Measurements from ENCODE around the gene ZNF106.

The ZNF106 gene

DNA sequence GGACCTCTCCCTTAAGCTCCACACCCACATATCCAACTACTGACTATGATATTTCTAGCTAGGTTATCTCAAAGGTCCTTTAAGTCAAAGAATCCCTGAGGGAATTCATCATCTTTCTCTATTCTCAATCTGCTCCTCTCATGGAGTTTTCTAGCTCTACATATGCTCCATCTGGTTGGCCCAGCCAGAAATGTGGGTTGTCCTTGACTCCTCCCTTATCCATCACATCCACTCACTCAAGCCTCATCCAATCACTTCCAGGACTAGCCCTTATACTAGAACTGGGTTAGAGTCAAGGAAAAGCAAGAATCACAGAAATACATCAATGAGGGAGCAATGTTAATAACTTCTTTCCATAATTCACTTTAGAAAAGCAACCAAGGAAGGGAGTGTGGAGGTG is 45.4 kb downstream of the ZNF106 start:
- Histone ChIP-seq H2BK120ac (ENCODE audit: insufficient read depth, low read length, poor library complexity) (no peak overlapping the region), H3K79me2 (ENCODE audit: control insufficient read depth, insufficient read depth, low read length, poor library complexity) (no peaks in the 10 kb centered on the region), H2BK5ac (ENCODE audit: low read depth, low read length, poor library complexity) (no peak overlapping the region), H3K23ac (ENCODE audit: low read length) (no peak overlapping the region), H2BK12ac (ENCODE audit: low read length) (no peak overlapping the region), H3K14ac (ENCODE audit: low read length) (no peak overlapping the region), H4K12ac (ENCODE audit: low read depth, low read length) (no peak overlapping the region), H3K79me1 (ENCODE audit: low read length) (no peaks in the 10 kb centered on the region), H3K9me3 (ENCODE audit: insufficient read depth, low read depth, low read length) (no peaks in the 10 kb centered on the region), H2AFZ (ENCODE audit: insufficient read depth, low read length, poor library complexity) (no peak overlapping the region), H3K36me3 (ENCODE audit: control insufficient read depth in 1 of 2, insufficient read depth in 2 of 2, low read length in 2 of 2) (peaks cover 11 to 22% of the 10 kb centered on the region in 2 experiments), H3K4me2 (ENCODE audit: low read length) (no peak overlapping the region), H3K4ac (ENCODE audit: low read depth, low read length) (no peak overlapping the region), H4K8ac (ENCODE audit: low read depth, low read length) (no peak overlapping the region), H2AK5ac (ENCODE audit: low read length) (no peak overlapping the region), H4K91ac (ENCODE audit: low read depth, low read length) (no peak overlapping the region), H3K27ac (ENCODE audit: low read depth, low read length) (no peak overlapping the region), H3K9ac (ENCODE audit: low read length) (no peak overlapping the region), H3K4me1 (ENCODE audit: control insufficient read depth in 1 of 2, insufficient read depth in 2 of 2, low read length in 2 of 2) (no peaks in the 10 kb centered on the region), H3K27me3 (ENCODE audit: insufficient read depth, low read length) (no peaks in the 10 kb centered on the region), H3K4me3 (ENCODE audit: low read depth, low read length) (no peak overlapping the region), H3K18ac (ENCODE audit: low read length) (no peak overlapping the region)
- DNase-seq, result no peak

DNA sequence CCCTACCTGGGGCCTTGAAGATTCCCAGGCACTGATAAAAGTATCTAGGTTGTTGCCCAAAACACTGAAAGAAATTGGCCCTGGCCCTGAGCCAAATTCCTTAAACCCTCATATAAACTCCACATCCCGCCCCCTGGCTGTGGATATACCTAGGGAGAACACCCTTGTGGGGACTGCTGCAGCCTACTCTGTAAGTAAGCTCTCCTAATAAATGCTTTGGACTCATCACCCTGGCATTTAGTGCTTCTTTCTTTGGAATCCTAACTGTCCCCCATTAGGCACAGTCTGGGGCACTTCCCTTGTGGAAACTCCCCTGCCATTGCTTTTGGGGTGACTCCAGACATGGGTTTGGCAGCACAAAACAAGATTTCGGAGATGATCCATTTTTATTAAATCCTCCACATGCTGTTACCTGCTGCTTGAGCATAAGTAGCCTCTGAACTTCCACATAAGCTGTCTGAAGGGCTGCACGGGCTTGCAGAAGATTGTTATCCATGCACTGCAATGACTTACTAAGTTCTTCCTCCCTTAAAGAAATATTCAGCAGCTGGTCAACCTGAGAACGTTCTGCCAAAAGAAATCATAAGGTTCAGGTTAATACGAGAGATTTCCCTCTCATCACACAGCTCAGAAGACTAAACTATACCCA is 46.4 kb downstream of the ZNF106 start:
- Histone ChIP-seq H3K4me1 (ENCODE audit: control insufficient read depth in 1 of 2, insufficient read depth in 2 of 2, low read length in 2 of 2) (no peaks in the 10 kb centered on the region), H3K4me2 (ENCODE audit: low read length) (no peak overlapping the region), H4K12ac (ENCODE audit: low read depth, low read length) (no peak overlapping the region), H3K14ac (ENCODE audit: low read length) (no peak overlapping the region), H2BK12ac (ENCODE audit: low read length) (no peak overlapping the region), H3K9ac (ENCODE audit: low read length) (no peak overlapping the region), H3K18ac (ENCODE audit: low read length) (no peak overlapping the region), H4K8ac (ENCODE audit: low read depth, low read length) (no peak overlapping the region), H3K9me3 (ENCODE audit: insufficient read depth, low read depth, low read length) (no peaks in the 10 kb centered on the region), H3K27ac (ENCODE audit: low read depth, low read length) (no peak overlapping the region), H3K79me1 (ENCODE audit: low read length) (no peaks in the 10 kb centered on the region), H3K36me3 (ENCODE audit: control insufficient read depth in 1 of 2, insufficient read depth in 2 of 2, low read length in 2 of 2) (peaks cover 11 to 15% of the 10 kb centered on the region in 2 experiments), H2AK5ac (ENCODE audit: low read length) (no peak overlapping the region), H3K79me2 (ENCODE audit: control insufficient read depth, insufficient read depth, low read length, poor library complexity) (no peaks in the 10 kb centered on the region), H2BK5ac (ENCODE audit: low read depth, low read length, poor library complexity) (no peak overlapping the region), H3K4ac (ENCODE audit: low read depth, low read length) (no peak overlapping the region), H2BK120ac (ENCODE audit: insufficient read depth, low read length, poor library complexity) (no peak overlapping the region), H4K91ac (ENCODE audit: low read depth, low read length) (no peak overlapping the region), H3K27me3 (ENCODE audit: insufficient read depth, low read length) (no peaks in the 10 kb centered on the region), H2AFZ (ENCODE audit: insufficient read depth, low read length, poor library complexity) (no peak overlapping the region), H3K4me3 (ENCODE audit: low read depth, low read length) (no peak overlapping the region), H3K23ac (ENCODE audit: low read length) (no peak overlapping the region)
- no peak for DNase-seq
- WGBS (ENCODE audit: extremely low coverage, insufficient coverage, insufficient read length), result no CpG with 5 or more reads among the region's 5 CpGs

GRCh38 chr15:42427429-42428223 is 63.3 kb downstream of the ZNF106 start:
- Histone ChIP-seq H3K79me2 (ENCODE audit: control insufficient read depth, insufficient read depth, low read length, poor library complexity) (no peaks in the 10 kb centered on the region), H3K27ac (ENCODE audit: low read depth, low read length) (no peak overlapping the region), H3K9ac (ENCODE audit: low read length) (no peak overlapping the region), H2BK12ac (ENCODE audit: low read length) (no peak overlapping the region), H3K4me3 (ENCODE audit: low read depth, low read length) (no peak overlapping the region), H3K27me3 (ENCODE audit: insufficient read depth, low read length) (no peaks in the 10 kb centered on the region), H3K79me1 (ENCODE audit: low read length) (no peaks in the 10 kb centered on the region), H2BK5ac (ENCODE audit: low read depth, low read length, poor library complexity) (no peak overlapping the region), H3K23ac (ENCODE audit: low read length) (no peak overlapping the region), H3K36me3 (ENCODE audit: control insufficient read depth in 1 of 2, insufficient read depth in 2 of 2, low read length in 2 of 2) (peaks cover 27% of the 10 kb centered on the region in 2 experiments), H3K9me3 (ENCODE audit: insufficient read depth, low read depth, low read length) (no peaks in the 10 kb centered on the region), H3K14ac (ENCODE audit: low read length) (no peak overlapping the region), H3K18ac (ENCODE audit: low read length) (no peak overlapping the region), H2AFZ (ENCODE audit: insufficient read depth, low read length, poor library complexity) (no peak overlapping the region), H4K12ac (ENCODE audit: low read depth, low read length) (no peak overlapping the region), H3K4ac (ENCODE audit: low read depth, low read length) (no peak overlapping the region), H4K8ac (ENCODE audit: low read depth, low read length) (no peak overlapping the region), H3K4me2 (ENCODE audit: low read length) (no peak overlapping the region), H4K91ac (ENCODE audit: low read depth, low read length) (no peak overlapping the region), H2BK120ac (ENCODE audit: insufficient read depth, low read length, poor library complexity) (no peak overlapping the region), H2AK5ac (ENCODE audit: low read length) (no peak overlapping the region), H3K4me1 (ENCODE audit: control insufficient read depth in 1 of 2, insufficient read depth in 2 of 2, low read length in 2 of 2) (no peaks in the 10 kb centered on the region)
- no CpG with 5 or more reads among the region's 7 CpGs for WGBS (ENCODE audit: extremely low coverage, insufficient coverage, insufficient read length)
- no peak for DNase-seq

- Histone ChIP-seq H3K36me3 (ENCODE audit: control insufficient read depth in 1 of 2, insufficient read depth in 2 of 2, low read length in 2 of 2) (peaks cover 22 to 29% of the 10 kb centered on the region in 2 experiments), H2BK12ac (ENCODE audit: low read length) (no peak overlapping the region), H2BK5ac (ENCODE audit: low read depth, low read length, poor library complexity) (no peak overlapping the region), H4K12ac (ENCODE audit: low read depth, low read length) (no peak overlapping the region), H3K79me1 (ENCODE audit: low read length) (no peaks in the 10 kb centered on the region), H3K4me3 (ENCODE audit: low read depth, low read length) (no peak overlapping the region), H2BK120ac (ENCODE audit: insufficient read depth, low read length, poor library complexity) (no peak overlapping the region), H3K14ac (ENCODE audit: low read length) (no peak overlapping the region), H2AFZ (ENCODE audit: insufficient read depth, low read length, poor library complexity) (no peak overlapping the region), H3K23ac (ENCODE audit: low read length) (no peak overlapping the region), H3K27me3 (ENCODE audit: insufficient read depth, low read length) (no peaks in the 10 kb centered on the region), H4K8ac (ENCODE audit: low read depth, low read length) (no peak overlapping the region), H3K9me3 (ENCODE audit: insufficient read depth, low read depth, low read length) (no peaks in the 10 kb centered on the region), H3K9ac (ENCODE audit: low read length) (no peak overlapping the region), H2AK5ac (ENCODE audit: low read length) (no peak overlapping the region), H3K79me2 (ENCODE audit: control insufficient read depth, insufficient read depth, low read length, poor library complexity) (no peaks in the 10 kb centered on the region), H3K27ac (ENCODE audit: low read depth, low read length) (no peak overlapping the region), H3K4ac (ENCODE audit: low read depth, low read length) (no peak overlapping the region), H3K4me1 (ENCODE audit: control insufficient read depth in 1 of 2, insufficient read depth in 2 of 2, low read length in 2 of 2) (no peaks in the 10 kb centered on the region), H3K18ac (ENCODE audit: low read length) (no peak overlapping the region), H4K91ac (ENCODE audit: low read depth, low read length) (no peak overlapping the region), H3K4me2 (ENCODE audit: low read length) (no peak overlapping the region)
- no CpG with 5 or more reads among the region's 2 CpGs for WGBS (ENCODE audit: extremely low coverage, insufficient coverage, insufficient read length)
- no peak for DNase-seq
Observed at GRCh38 chr15:42421376-42421775, 69.6 kb downstream of the ZNF106 start.

All from trophoblast cell (in vitro differentiated cells and primary cell).